Prostate gland (tissue), 2 donors: Measurements from ENCODE around the gene METRNL. TPM values are rescaled to one million over a fixed set of nuclear protein-coding genes. Genes with fewer than 3 reads are reported as not detected.
"Not testable (repeated sequence)": the region's sequence is repeated elsewhere in the genome, so short reads cannot be mapped to it uniquely, and the experiment has no call there.

Experiments used
- DNase-seq: peaks from one replicate; pipeline ENCODE4 v3.0.0-alpha.2; 2019; ENCODE audit warnings: low spot score
- H3K27ac ChIP-seq, 2 donors: fragments of 200-600 bp; sonication (generic); 2 replicates each; pipeline ENCODE4 v1.5.1; 2017 to 2019
- H3K27me3 ChIP-seq: fragments of 200-600 bp; sonication (generic); replicated peaks from 2 replicates; pipeline ENCODE4 v1.5.1; 2019; ENCODE audit not compliant: insufficient read depth
- H3K36me3 ChIP-seq, 2 donors: fragments of 200-600 bp; sonication (generic); 1 replicate in 1 of 2; 2 replicates in 1 of 2; pipeline versions ENCODE4 v1.5.1 to v1.8.1; 2017 to 2019
- H3K4me1 ChIP-seq: fragments of 200-600 bp; sonication (generic); replicated peaks from 2 replicates; pipeline ENCODE4 v1.5.1; 2019
- H3K4me3 ChIP-seq, 2 donors: fragments of 200-600 bp; sonication (generic); 2 replicates each; pipeline ENCODE4 v1.5.1; 2017 to 2019
- H3K9me3 ChIP-seq: fragments of 200-600 bp; sonication (generic); 2 replicates; pipeline ENCODE4 v1.5.1; 2017
- CTCF ChIP-seq, 4 experiments: fragments of 200-600 bp in 2 of 4; fragments of 450-650 bp in 2 of 4; sonication (generic) in 2 of 4; IDR thresholded peaks; 1 replicate in 3 of 4; 2 replicates in 1 of 4; pipeline ENCODE4 v1.5.1; 2016 to 2019; ENCODE audit warnings: antibody characterized with exemption in 4 of 4, mild to moderate bottlenecking in 2 of 4, moderate library complexity in 2 of 4
- POLR2A ChIP-seq: fragments of 450-650 bp; IDR thresholded peaks from one replicate; pipeline ENCODE4 v1.6.1; 2016; ENCODE audit warnings: antibody characterized with exemption, mild to moderate bottlenecking
- POLR2AphosphoS5 ChIP-seq: sonication (generic); formaldehyde crosslinking; IDR thresholded peaks from one replicate; pipeline ENCODE4 v1.6.1; 2017; ENCODE audit warnings: antibody characterized with exemption
- WGBS: methylation state at CpG from one replicate; pipeline ENCODE4 v1.1.5; 2018; 5-methylcytosine and 5-hydroxymethylcytosine counted together
- intact Hi-C: fragments of 100-400 bp; cut with DNase I; formaldehyde crosslinking; loops from one replicate; pipeline ENCODE4 v1.14.2; 2022
- total RNA-seq, 2 donors: library from RNA; depleted of rRNA; stranded (reverse); fragments of >200 nt; gene quantifications; one replicate each; pipeline ENCODE4 v1.1.0, GENCODE V29; 2016

The METRNL gene
- total RNA-seq, 2 donors from 2014 or later = 22.4 to 59.4 TPM

GRCh38 chr17:83037874-83038165 is 41.6 kb upstream of the METRNL start:
- no peaks in the 10 kb centered on the region for H3K27me3 ChIP-seq
- no peak for DNase-seq
- intact Hi-C loops = no loop called here
- H3K27ac ChIP-seq = no peak overlapping the region
- H3K4me3 ChIP-seq = no peak overlapping the region
- no peaks in the 10 kb centered on the region for H3K4me1 ChIP-seq
- 82% methylated on average over 9 of the region's 9 CpGs for WGBS
- H3K9me3 ChIP-seq = no peaks in the 10 kb centered on the region
- no peak for TF ChIP-seq POLR2A
- no peak for TF ChIP-seq CTCF (IDR thresholded peaks at IDR 0.05)
- TF ChIP-seq POLR2AphosphoS5 = no peak
- H3K36me3 ChIP-seq = no peaks in the 10 kb centered on the region

- H3K36me3 ChIP-seq, H3K9me3 ChIP-seq, intact Hi-C loops, H3K4me1 ChIP-seq, DNase-seq, H3K4me3 ChIP-seq, H3K27ac ChIP-seq, H3K27me3 ChIP-seq: not testable (repeated sequence)
- WGBS = 91% methylated on average over 12 of the region's 24 CpGs
Observed at GRCh38 chr17:83038983-83039382, 40.4 kb upstream of the METRNL start.

- H3K4me3 ChIP-seq = no peak overlapping the region
- WGBS = 97% methylated on average over 3 of the region's 3 CpGs
- intact Hi-C loops = no loop called here
- H3K27ac ChIP-seq = no peak overlapping the region
- H3K27me3 ChIP-seq = no peaks in the 10 kb centered on the region
- no peak for DNase-seq
- no peaks in the 10 kb centered on the region for H3K4me1 ChIP-seq
- H3K9me3 ChIP-seq = no peaks in the 10 kb centered on the region
- TF ChIP-seq CTCF (IDR thresholded peaks at IDR 0.05) (no peak), POLR2AphosphoS5 (no peak)
- no peaks in the 10 kb centered on the region for H3K36me3 ChIP-seq
Observed at GRCh38 chr17:83041305-83041704, 38.1 kb upstream of the METRNL start.

- no peaks in the 10 kb centered on the region for H3K4me1 ChIP-seq
- no peaks in the 10 kb centered on the region for H3K27me3 ChIP-seq
- no peaks in the 10 kb centered on the region for H3K36me3 ChIP-seq
- TF ChIP-seq CTCF (IDR thresholded peaks at IDR 0.05) = no peak
- TF ChIP-seq POLR2AphosphoS5 = no peak
- intact Hi-C loops = no loop called here
- no peak overlapping the region for H3K4me3 ChIP-seq
- 98% methylated on average over 8 of the region's 8 CpGs for WGBS
- no peak overlapping the region for H3K27ac ChIP-seq
- no peak for DNase-seq
- no peaks in the 10 kb centered on the region for H3K9me3 ChIP-seq
Observed at GRCh38 chr17:83042522-83043158, 36.8 kb upstream of the METRNL start.

GRCh38 chr17:83044479-83044878 is 34.9 kb upstream of the METRNL start:
- 98% methylated on average over 18 of the region's 18 CpGs for WGBS
- H3K27ac ChIP-seq, H3K9me3 ChIP-seq, H3K36me3 ChIP-seq, H3K4me1 ChIP-seq, DNase-seq, H3K4me3 ChIP-seq, H3K27me3 ChIP-seq, intact Hi-C loops: not testable (repeated sequence)

GRCh38 chr17:83046448-83047181 is 32.8 kb upstream of the METRNL start:
- H3K4me1 ChIP-seq = no peaks in the 10 kb centered on the region
- TF ChIP-seq POLR2A = no peak
- no peak for TF ChIP-seq POLR2AphosphoS5
- no peak for TF ChIP-seq CTCF (IDR thresholded peaks at IDR 0.05)
- no peaks in the 10 kb centered on the region for H3K27me3 ChIP-seq
- WGBS = 88% methylated on average over 12 of the region's 12 CpGs
- no peak overlapping the region for H3K27ac ChIP-seq
- H3K4me3 ChIP-seq = no peak overlapping the region
- intact Hi-C loops = no loop called here
- no peak for DNase-seq
- no peaks in the 10 kb centered on the region for H3K36me3 ChIP-seq
- H3K9me3 ChIP-seq = no peaks in the 10 kb centered on the region
